Endothelial cell of umbilical vein (primary cell): ENCODE measurements around the gene SYNDIG1.

ENCODE experiments used
- EZH2 ChIP-seq: IDR thresholded peaks from 2 replicates; pipeline ENCODE4 v1.6.1; 2012; ENCODE audit warnings: borderline replicate concordance, low read depth, mild to moderate bottlenecking, moderate library complexity, low read length, inconsistent platforms; ENCODE audit not compliant: severe bottlenecking
- GATA2 ChIP-seq: IDR thresholded peaks from 2 replicates; pipeline ENCODE4 v1.7.0; 2011; ENCODE audit warnings: low read depth, mild to moderate bottlenecking, moderate library complexity, mixed read lengths, low read length; ENCODE audit not compliant: insufficient read length, insufficient read depth
- MYC ChIP-seq: IDR thresholded peaks from one replicate; pipeline ENCODE4 v1.6.1; 2011; ENCODE audit warnings: mild to moderate bottlenecking, low read depth, low read length
- POLR2A ChIP-seq: IDR thresholded peaks from 2 replicates; pipeline ENCODE4 v1.6.1; 2012; ENCODE audit warnings: low read depth, mild to moderate bottlenecking, control low read depth, low read length
- POLR2AphosphoS5 ChIP-seq: IDR thresholded peaks from 2 replicates; pipeline ENCODE4 v1.6.1; 2012; ENCODE audit warnings: low read depth, mild to moderate bottlenecking, control low read depth, low read length, moderate library complexity; ENCODE audit not compliant: insufficient read depth
- TF ChIP-seq, protein P1 (sequence below), 2 donors: IDR thresholded peaks; 1 replicate in 1 of 2; 2 replicates in 1 of 2; pipeline ENCODE4 v1.5.1; 2011; ENCODE audit warnings: low read length in 2 of 2, mild to moderate bottlenecking in 2 of 2, moderate library complexity in 2 of 2, control low read depth in 1 of 2, inconsistent platforms in 1 of 2, low read depth in 1 of 2; ENCODE audit not compliant: insufficient read depth in 1 of 2; ENCODE audit errors: extremely low read depth in 1 of 2

DNA sequence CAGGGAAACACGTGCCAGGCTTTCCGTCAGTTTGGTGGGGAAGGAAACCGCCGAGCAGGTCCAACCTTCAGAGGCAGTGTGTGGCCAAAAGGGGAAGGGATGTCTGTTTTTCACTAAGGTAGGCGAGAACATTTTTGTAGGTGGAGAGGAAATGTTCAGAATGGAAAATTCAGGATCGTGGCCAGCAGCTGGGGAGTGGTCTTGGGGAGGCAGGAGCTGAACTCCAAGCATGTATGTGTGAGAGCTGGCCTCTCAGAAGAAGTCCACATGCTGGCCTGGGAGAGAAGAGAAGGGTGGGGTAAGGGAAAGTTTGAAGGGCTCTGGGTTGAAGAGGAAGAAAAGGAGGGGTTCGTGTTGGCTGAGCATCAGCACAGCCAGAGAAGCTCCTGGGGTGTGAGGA, 74.9 kb downstream of the SYNDIG1 start:
- TF ChIP-seq, protein P1, sequence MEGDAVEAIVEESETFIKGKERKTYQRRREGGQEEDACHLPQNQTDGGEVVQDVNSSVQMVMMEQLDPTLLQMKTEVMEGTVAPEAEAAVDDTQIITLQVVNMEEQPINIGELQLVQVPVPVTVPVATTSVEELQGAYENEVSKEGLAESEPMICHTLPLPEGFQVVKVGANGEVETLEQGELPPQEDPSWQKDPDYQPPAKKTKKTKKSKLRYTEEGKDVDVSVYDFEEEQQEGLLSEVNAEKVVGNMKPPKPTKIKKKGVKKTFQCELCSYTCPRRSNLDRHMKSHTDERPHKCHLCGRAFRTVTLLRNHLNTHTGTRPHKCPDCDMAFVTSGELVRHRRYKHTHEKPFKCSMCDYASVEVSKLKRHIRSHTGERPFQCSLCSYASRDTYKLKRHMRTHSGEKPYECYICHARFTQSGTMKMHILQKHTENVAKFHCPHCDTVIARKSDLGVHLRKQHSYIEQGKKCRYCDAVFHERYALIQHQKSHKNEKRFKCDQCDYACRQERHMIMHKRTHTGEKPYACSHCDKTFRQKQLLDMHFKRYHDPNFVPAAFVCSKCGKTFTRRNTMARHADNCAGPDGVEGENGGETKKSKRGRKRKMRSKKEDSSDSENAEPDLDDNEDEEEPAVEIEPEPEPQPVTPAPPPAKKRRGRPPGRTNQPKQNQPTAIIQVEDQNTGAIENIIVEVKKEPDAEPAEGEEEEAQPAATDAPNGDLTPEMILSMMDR (IDR thresholded peaks at IDR 0.05; ENCODE audit: extremely low read depth in 1 of 2, insufficient read depth in 1 of 2, low read depth in 1 of 2, low read length in 2 of 2) = no peak
- TF ChIP-seq POLR2A (no peak), MYC (no peak), GATA2 (no peak), POLR2AphosphoS5 (no peak), EZH2 (no peak)
